Liver (tissue), 9 donors: ENCODE data around the gene ERC2. TPM values are rescaled to one million over a fixed set of nuclear protein-coding genes. Genes with fewer than 3 reads are reported as not detected.

Source experiments
- DNase-seq: peaks from one replicate; pipeline ENCODE4 v3.0.0-alpha.2; 2017; ENCODE audit warnings: low spot score
- H3K27ac ChIP-seq, 2 donors: one replicate each; pipeline ENCODE4 v1.7.0; 2013; ENCODE audit warnings: inconsistent platforms in 2 of 2, low read length in 2 of 2, control low read depth in 1 of 2, low read depth in 1 of 2, mild to moderate bottlenecking in 1 of 2
- H3K27me3 ChIP-seq, 4 donors: one replicate each; pipeline versions ENCODE4 v1.6.1 to v1.7.0; 2013; ENCODE audit warnings: low read length in 3 of 4, inconsistent platforms in 1 of 4, mild to moderate bottlenecking in 1 of 4, moderate library complexity in 1 of 4; ENCODE audit not compliant: control insufficient read depth in 4 of 4, insufficient read depth in 4 of 4
- H3K36me3 ChIP-seq, 4 donors: one replicate each; pipeline versions ENCODE4 v1.6.1 to v1.7.0; 2013; ENCODE audit warnings: low read length in 3 of 4, mild to moderate bottlenecking in 3 of 4, low read depth in 1 of 4, moderate library complexity in 1 of 4; ENCODE audit not compliant: control insufficient read depth in 4 of 4, insufficient read depth in 3 of 4
- H3K4me1 ChIP-seq, 4 donors: one replicate each; pipeline versions ENCODE4 v1.6.1 to v1.7.0; 2013; ENCODE audit warnings: low read length in 3 of 4, mild to moderate bottlenecking in 3 of 4, moderate library complexity in 1 of 4; ENCODE audit not compliant: control insufficient read depth in 4 of 4, insufficient read depth in 4 of 4
- H3K4me3 ChIP-seq, 3 donors: one replicate each; pipeline versions ENCODE4 v1.6.1 to v1.7.0; 2013; ENCODE audit warnings: low read length in 3 of 3, control low read depth in 1 of 3, low read depth in 1 of 3, mild to moderate bottlenecking in 1 of 3
- H3K9ac ChIP-seq, 2 donors: one replicate each; pipeline ENCODE4 v1.7.0; 2013; ENCODE audit warnings: low read length in 2 of 2, mild to moderate bottlenecking in 2 of 2, moderate library complexity in 2 of 2, control low read depth in 1 of 2, low read depth in 1 of 2
- H3K9me3 ChIP-seq, 4 donors: one replicate each; pipeline versions ENCODE4 v1.6.1 to v1.7.0; 2013; ENCODE audit warnings: low read length in 3 of 4; ENCODE audit not compliant: control insufficient read depth in 4 of 4
- CTCF ChIP-seq: fragments of 150-350 bp; IDR thresholded peaks from 2 replicates; pipeline ENCODE4 v1.5.1; 2017; ENCODE audit warnings: improper control_type of control experiment, low read depth, low read length; ENCODE audit not compliant: missing input control
- EGR1 ChIP-seq, 2 donors: IDR thresholded peaks; 2 replicates each; pipeline ENCODE4 v1.6.1; 2016 to 2018; ENCODE audit warnings: antibody characterized with exemption in 2 of 2, low read depth in 2 of 2
- FOXA1 ChIP-seq: IDR thresholded peaks from 2 replicates; pipeline ENCODE4 v1.6.1; 2016; ENCODE audit warnings: antibody characterized with exemption
- FOXA2 ChIP-seq: IDR thresholded peaks from 2 replicates; pipeline ENCODE4 v1.6.1; 2016; ENCODE audit warnings: antibody characterized with exemption
- GABPA ChIP-seq, 2 donors: IDR thresholded peaks in 1 of 2; conservative IDR thresholded peaks in 1 of 2; 2 replicates each; pipeline ENCODE4 v1.6.1; 2016; ENCODE audit warnings: antibody characterized with exemption in 2 of 2, mild to moderate bottlenecking in 1 of 2, moderate library complexity in 1 of 2
- HNF4A ChIP-seq, 2 donors: conservative IDR thresholded peaks; 2 replicates each; pipeline ENCODE4 v1.6.1; 2016; ENCODE audit warnings: antibody characterized with exemption in 2 of 2, mild to moderate bottlenecking in 2 of 2
- HNF4G ChIP-seq: IDR thresholded peaks from 2 replicates; pipeline ENCODE4 v1.6.1; 2016; ENCODE audit warnings: antibody characterized with exemption
- JUND ChIP-seq, 2 donors: IDR thresholded peaks; 2 replicates each; pipeline ENCODE4 v1.6.1; 2016; ENCODE audit warnings: antibody characterized with exemption in 2 of 2
- NR2F2 ChIP-seq: IDR thresholded peaks from 2 replicates; pipeline ENCODE4 v1.6.1; 2016; ENCODE audit warnings: antibody characterized with exemption
- SP1 ChIP-seq: IDR thresholded peaks from 2 replicates; pipeline ENCODE4 v1.6.1; 2018; ENCODE audit warnings: antibody characterized with exemption, mild to moderate bottlenecking
- TAF1 ChIP-seq: conservative IDR thresholded peaks from 2 replicates; pipeline ENCODE4 v1.6.1; 2016; ENCODE audit warnings: antibody characterized with exemption, mild to moderate bottlenecking
- YY1 ChIP-seq: IDR thresholded peaks from 2 replicates; pipeline ENCODE4 v1.6.1; 2016; ENCODE audit warnings: antibody characterized with exemption, mild to moderate bottlenecking
- ZBTB33 ChIP-seq: IDR thresholded peaks from 2 replicates; pipeline ENCODE4 v1.6.1; 2016; ENCODE audit warnings: antibody characterized with exemption
- WGBS: extraction: QIAGEN DNeasy Blood & Tissue Kit; methylation state at CpG from one replicate; pipeline ENCODE4 v1.1.7; 2013; 5-methylcytosine and 5-hydroxymethylcytosine counted together
- polyA plus RNA-seq, 2 donors: library from polyadenylated mRNA; stranded (reverse) in 1 of 2; unstranded in 1 of 2; fragments of 200-250 nt in 1 of 2; fragments of >200 nt in 1 of 2; fragmentation: Nextera tagmentation in 1 of 2; extraction: Ambion mirVana in 1 of 2; gene quantifications; one replicate each; pipeline versions ENCODE4 v1.2.1 to v1.2.3, GENCODE V29; 2013 to 2015
- total RNA-seq, 2 donors: library from RNA; depleted of rRNA; stranded (reverse); fragments of >200 nt; gene quantifications; one replicate each; pipeline ENCODE4 v1.2.3, GENCODE V29; 2014
- TF ChIP-seq, protein P1 (sequence below): IDR thresholded peaks from 2 replicates; pipeline ENCODE4 v1.6.1; 2016; ENCODE audit warnings: antibody characterized with exemption
- TF ChIP-seq, protein P2 (sequence below): IDR thresholded peaks from 2 replicates; pipeline ENCODE4 v1.6.1; 2016; ENCODE audit warnings: antibody characterized with exemption
- donor health status: healthy.
- donor health status: healthy.
- donor health status: healthy.
- donor health status: healthy.
- donor health status: healthy.

The ERC2 gene
- total and polyA plus RNA-seq, 4 donors, result 0.14 to 0.25 TPM; not detected in 2

DNA sequence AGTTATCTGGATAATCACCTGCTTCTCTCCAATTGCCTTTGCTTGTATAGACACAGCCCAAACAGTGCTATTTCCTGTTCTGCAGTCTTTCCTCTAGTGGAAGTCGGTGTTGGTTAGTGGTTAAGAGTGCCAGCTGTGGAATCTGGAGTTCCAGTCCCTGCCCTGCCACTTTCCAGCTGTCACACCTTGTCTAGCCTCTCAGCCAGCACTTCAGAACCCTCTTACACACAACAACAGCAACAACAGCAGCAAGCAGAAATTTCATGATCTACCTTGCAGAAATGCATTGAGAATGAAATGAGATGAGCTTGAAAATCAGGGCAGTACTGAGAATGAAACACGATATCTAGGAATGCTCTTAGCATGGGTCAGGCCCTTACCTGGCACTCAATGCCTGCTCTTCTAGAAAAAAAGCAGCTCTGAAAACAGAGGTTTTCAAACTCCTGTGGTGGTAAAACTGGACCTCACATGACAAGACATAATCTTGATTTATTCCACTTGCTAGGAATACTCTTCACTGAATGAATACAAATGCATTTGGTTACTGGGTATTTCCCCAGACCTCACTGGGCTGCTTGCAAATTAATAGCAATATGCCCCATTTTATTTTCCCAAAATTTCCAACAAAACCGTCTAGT is 977.9 kb downstream of the ERC2 start:
- no peak for TF ChIP-seq CTCF
- TF ChIP-seq FOXA1, result no peak
- no peak for TF ChIP-seq JUND (IDR thresholded peaks at IDR 0.05)
- TF ChIP-seq NR2F2, result no peak
- no peak for TF ChIP-seq SP1
- Histone ChIP-seq H3K4me1 (peaks cover 4 to 30% (median 13%) of the 10 kb centered on the region in 4 donors), H3K4me3 (no peak overlapping the region), H3K27me3 (no peaks in the 10 kb centered on the region), H3K9me3 (no peaks in the 10 kb centered on the region), H3K36me3 (no peaks in the 10 kb centered on the region), H3K27ac (no peak overlapping the region), H3K9ac (no peak overlapping the region)
- no peak for DNase-seq
- 62% methylated on average over 3 of the region's 3 CpGs for WGBS

DNA sequence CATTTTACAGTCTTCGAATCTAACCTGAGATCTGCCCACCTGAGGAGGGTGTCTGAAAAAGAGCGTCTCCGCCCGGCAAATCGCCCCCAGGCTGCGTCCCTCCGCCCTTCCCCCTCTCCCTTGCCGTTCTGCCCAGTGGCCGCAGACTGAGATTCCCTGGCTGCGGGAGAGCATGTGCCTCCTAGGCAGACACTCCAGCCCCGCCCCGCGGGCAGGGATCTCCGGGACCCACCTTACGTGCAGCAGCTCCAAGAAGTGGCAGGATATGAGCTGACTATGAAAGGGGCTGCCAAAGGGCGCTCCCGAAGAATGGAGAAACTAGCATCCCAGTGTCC is 978.5 kb downstream of the ERC2 start:
- DNase-seq, result no peak
- H3K9ac ChIP-seq, result no peak overlapping the region
- H3K9me3 ChIP-seq, result no peaks in the 10 kb centered on the region
- H3K4me3 ChIP-seq, result no peak overlapping the region
- TF ChIP-seq YY1 (no peak), HNF4G (no peak), EGR1 (IDR thresholded peaks at IDR 0.05; ENCODE audit: low read depth in 2 of 2) (no peak), NR2F2 (no peak), HNF4A (conservative IDR thresholded peaks at IDR 0.05) (no peak), SP1 (no peak), FOXA2 (no peak), CTCF (no peak), TAF1 (no peak), ZBTB33 (no peak), GABPA (IDR thresholded peaks at IDR 0.05 in 1 of 2, conservative IDR thresholded peaks at IDR 0.05 in 1 of 2) (no peak)
- TF ChIP-seq, protein P1, sequence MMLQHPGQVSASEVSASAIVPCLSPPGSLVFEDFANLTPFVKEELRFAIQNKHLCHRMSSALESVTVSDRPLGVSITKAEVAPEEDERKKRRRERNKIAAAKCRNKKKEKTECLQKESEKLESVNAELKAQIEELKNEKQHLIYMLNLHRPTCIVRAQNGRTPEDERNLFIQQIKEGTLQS, result no peak
- TF ChIP-seq, protein P2, sequence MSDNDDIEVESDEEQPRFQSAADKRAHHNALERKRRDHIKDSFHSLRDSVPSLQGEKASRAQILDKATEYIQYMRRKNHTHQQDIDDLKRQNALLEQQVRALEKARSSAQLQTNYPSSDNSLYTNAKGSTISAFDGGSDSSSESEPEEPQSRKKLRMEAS, result no peak
- no peak overlapping the region for H3K27ac ChIP-seq
- no peaks in the 10 kb centered on the region for H3K27me3 ChIP-seq
- peaks cover 4 to 33% (median 15%) of the 10 kb centered on the region in 4 donors for H3K4me1 ChIP-seq
- no peaks in the 10 kb centered on the region for H3K36me3 ChIP-seq
- 45% methylated on average over 17 of the region's 17 CpGs for WGBS
